SU-DHL-6 (cell line): ENCODE data around the gene TMED3.

ENCODE experiments used
- H2AFZ ChIP-seq: fragments of 200-600 bp; sonication (generic); 2 replicates; pipeline ENCODE4 v1.6.1; 2014; ENCODE audit warnings: low read depth, mild to moderate bottlenecking, moderate library complexity, mixed read lengths, antibody characterized with exemption, low read length; ENCODE audit not compliant: severe bottlenecking
- H3F3A ChIP-seq: fragments of 200-600 bp; shearing (Covaris generic); 2 replicates; pipeline ENCODE4 v1.6.0; 2016; ENCODE audit warnings: antibody characterized with exemption, mild to moderate bottlenecking; ENCODE audit not compliant: insufficient read depth
- H3K27ac ChIP-seq: fragments of 200-600 bp; sonication (generic); 2 replicates; pipeline ENCODE4 v1.5.1; 2016; ENCODE audit warnings: low read depth, mild to moderate bottlenecking, low read length, moderate library complexity, mixed read lengths
- H3K27me3 ChIP-seq: fragments of 200-600 bp; sonication (generic), shearing (Covaris generic); 2 replicates; pipeline ENCODE4 v1.6.0; 2014; ENCODE audit warnings: mild to moderate bottlenecking, low read length
- H3K36me3 ChIP-seq: fragments of 200-600 bp; sonication (generic); 2 replicates; pipeline ENCODE4 v1.6.1; 2014; ENCODE audit warnings: mild to moderate bottlenecking, low read length, mixed read lengths
- H3K4me2 ChIP-seq: fragments of 300-600, 200-600 bp; shearing (Covaris generic), sonication (generic); 2 replicates; pipeline ENCODE4 v1.6.0; 2014; ENCODE audit warnings: low read length, low read depth, mild to moderate bottlenecking; ENCODE audit not compliant: poor library complexity, severe bottlenecking
- H3K4me3 ChIP-seq: fragments of 200-600 bp; sonication (generic); 2 replicates; pipeline ENCODE4 v1.5.1; 2014; ENCODE audit warnings: antibody characterized with exemption, low read length, mild to moderate bottlenecking, mixed read lengths; ENCODE audit not compliant: insufficient read depth, poor library complexity, severe bottlenecking
- H3K79me2 ChIP-seq: fragments of 200-600 bp; sonication (generic); 2 replicates; pipeline ENCODE4 v1.6.1; 2014; ENCODE audit warnings: mild to moderate bottlenecking, low read length, moderate library complexity; ENCODE audit not compliant: insufficient read depth
- H3K9ac ChIP-seq: fragments of 200-600 bp; sonication (generic); 2 replicates; pipeline ENCODE4 v1.7.0; 2014; ENCODE audit warnings: mild to moderate bottlenecking, low read length
- H3K9me2 ChIP-seq: fragments of 200-600 bp; sonication (generic); replicated peaks from 2 replicates; pipeline ENCODE4 v1.6.1; 2014; ENCODE audit warnings: low read length; ENCODE audit not compliant: insufficient read depth
- H3K9me3 ChIP-seq: fragments of 200-600 bp; sonication (generic); 2 replicates; pipeline ENCODE4 v1.6.1; 2014; ENCODE audit warnings: low read length, mixed read lengths; ENCODE audit not compliant: insufficient read depth
- H4K20me1 ChIP-seq: fragments of 200-600 bp; sonication (generic); 2 replicates; pipeline ENCODE4 v1.6.1; 2014; ENCODE audit warnings: low read depth, mild to moderate bottlenecking, antibody characterized with exemption, low read length, moderate library complexity, mixed read lengths
- EZH2phosphoT487 ChIP-seq: fragments of 200-600 bp; sonication (generic), shearing (Covaris generic); conservative IDR thresholded peaks from 2 replicates; pipeline ENCODE4 v1.6.1; 2018; ENCODE audit warnings: mild to moderate bottlenecking, antibody characterized with exemption, low read length, moderate library complexity, mixed read lengths
- TF ChIP-seq, protein P1 (sequence below): fragments of 200-600 bp; sonication (generic); IDR thresholded peaks from one replicate; pipeline ENCODE4 v1.5.1; 2017; ENCODE audit warnings: antibody characterized with exemption, mild to moderate bottlenecking, low read length, moderate library complexity; ENCODE audit not compliant: insufficient read depth, poor library complexity, severe bottlenecking

The TMED3 gene

DNA sequence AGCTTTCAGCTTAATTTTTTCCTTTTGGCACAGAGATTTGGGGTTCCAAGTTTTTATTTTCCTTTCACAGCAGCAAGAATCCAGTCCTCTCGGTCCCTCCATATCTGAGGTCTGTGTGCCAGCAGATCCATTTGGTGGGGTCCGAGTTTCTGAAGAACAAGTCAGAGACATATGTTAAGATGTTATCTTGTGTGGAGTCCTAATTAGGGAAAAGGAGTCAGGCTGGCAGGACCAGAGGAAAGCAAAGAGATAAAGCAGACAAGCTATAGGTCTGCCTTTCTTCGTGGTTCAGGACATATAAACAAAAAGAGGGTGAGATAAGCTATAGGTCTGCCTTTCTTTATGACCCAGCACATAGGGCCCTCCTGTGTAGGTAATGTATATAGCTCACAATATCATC is 54.9 kb downstream of the TMED3 start:
- no peaks in the 10 kb centered on the region for H3K9me3 ChIP-seq
- H3K79me2 ChIP-seq, result no peaks in the 10 kb centered on the region
- H4K20me1 ChIP-seq, result no peaks in the 10 kb centered on the region
- no peak for TF ChIP-seq EZH2phosphoT487
- TF ChIP-seq, protein P1, sequence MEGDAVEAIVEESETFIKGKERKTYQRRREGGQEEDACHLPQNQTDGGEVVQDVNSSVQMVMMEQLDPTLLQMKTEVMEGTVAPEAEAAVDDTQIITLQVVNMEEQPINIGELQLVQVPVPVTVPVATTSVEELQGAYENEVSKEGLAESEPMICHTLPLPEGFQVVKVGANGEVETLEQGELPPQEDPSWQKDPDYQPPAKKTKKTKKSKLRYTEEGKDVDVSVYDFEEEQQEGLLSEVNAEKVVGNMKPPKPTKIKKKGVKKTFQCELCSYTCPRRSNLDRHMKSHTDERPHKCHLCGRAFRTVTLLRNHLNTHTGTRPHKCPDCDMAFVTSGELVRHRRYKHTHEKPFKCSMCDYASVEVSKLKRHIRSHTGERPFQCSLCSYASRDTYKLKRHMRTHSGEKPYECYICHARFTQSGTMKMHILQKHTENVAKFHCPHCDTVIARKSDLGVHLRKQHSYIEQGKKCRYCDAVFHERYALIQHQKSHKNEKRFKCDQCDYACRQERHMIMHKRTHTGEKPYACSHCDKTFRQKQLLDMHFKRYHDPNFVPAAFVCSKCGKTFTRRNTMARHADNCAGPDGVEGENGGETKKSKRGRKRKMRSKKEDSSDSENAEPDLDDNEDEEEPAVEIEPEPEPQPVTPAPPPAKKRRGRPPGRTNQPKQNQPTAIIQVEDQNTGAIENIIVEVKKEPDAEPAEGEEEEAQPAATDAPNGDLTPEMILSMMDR, result no peak
- no peak overlapping the region for H3K9ac ChIP-seq
- H3F3A ChIP-seq, result no peaks in the 10 kb centered on the region
- H3K4me3 ChIP-seq, result no peak overlapping the region
- no peaks in the 10 kb centered on the region for H3K9me2 ChIP-seq
- no peaks in the 10 kb centered on the region for H3K36me3 ChIP-seq
- H2AFZ ChIP-seq, result no peak overlapping the region
- H3K27ac ChIP-seq, result no peak overlapping the region
- H3K27me3 ChIP-seq, result no peaks in the 10 kb centered on the region
- H3K4me2 ChIP-seq, result no peak overlapping the region

DNA sequence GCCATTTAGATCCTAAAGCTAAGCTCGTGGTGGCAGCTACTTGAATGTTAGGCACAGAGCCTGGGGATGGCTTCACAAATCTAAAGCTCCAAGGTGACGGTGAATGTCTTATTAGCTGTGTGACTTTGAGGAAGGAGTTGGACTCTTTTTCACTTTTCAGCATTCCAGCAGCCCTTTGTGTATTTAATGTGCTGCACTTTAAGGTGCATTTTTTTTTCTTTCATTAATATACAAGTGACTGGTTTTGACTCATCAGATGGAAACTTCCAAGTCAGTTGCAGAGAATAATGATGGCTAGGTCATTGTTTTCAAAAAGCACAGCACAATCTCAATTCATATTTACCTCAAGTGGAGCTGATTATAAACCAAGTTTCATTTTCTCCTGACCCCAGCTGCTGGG is 55.8 kb downstream of the TMED3 start:
- Histone ChIP-seq H3K9me2 (no peaks in the 10 kb centered on the region), H3K27me3 (no peaks in the 10 kb centered on the region)

DNA sequence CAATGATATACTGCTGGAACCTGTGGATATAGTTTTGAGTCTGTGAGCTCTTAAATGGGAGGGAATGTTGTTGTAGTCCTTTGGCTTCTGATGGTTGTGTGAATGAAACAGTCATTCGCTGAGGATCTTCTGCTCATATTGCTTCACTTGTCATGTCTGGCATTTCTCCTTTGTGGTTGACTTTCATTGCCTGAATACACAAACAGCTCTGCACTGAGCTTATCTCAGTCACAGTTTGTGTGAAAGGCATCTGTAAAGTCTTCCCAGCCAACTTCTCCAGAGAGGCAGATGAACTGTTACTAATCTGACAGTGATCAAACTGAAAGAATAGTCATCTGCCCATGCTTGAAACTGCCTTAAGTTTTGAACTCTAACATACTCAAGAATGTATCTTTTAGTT is 59.8 kb downstream of the TMED3 start:
- no peaks in the 10 kb centered on the region for H3K79me2 ChIP-seq
- H3K4me3 ChIP-seq, result no peak overlapping the region
- H2AFZ ChIP-seq, result no peak overlapping the region
- H3K4me2 ChIP-seq, result no peak overlapping the region
- H3K9ac ChIP-seq, result no peak overlapping the region
- H3K36me3 ChIP-seq, result no peaks in the 10 kb centered on the region
- no peak overlapping the region for H3K27ac ChIP-seq
- H3K9me3 ChIP-seq, result no peaks in the 10 kb centered on the region
- H4K20me1 ChIP-seq, result no peaks in the 10 kb centered on the region
- no peaks in the 10 kb centered on the region for H3K9me2 ChIP-seq
- TF ChIP-seq EZH2phosphoT487, result no peak
- TF ChIP-seq, protein P1, result no peak
- no peaks in the 10 kb centered on the region for H3F3A ChIP-seq
- H3K27me3 ChIP-seq, result no peaks in the 10 kb centered on the region

More for the DNA sequence above, 55.8 kb downstream of the TMED3 start:
- Histone ChIP-seq H2AFZ (no peak overlapping the region), H4K20me1 (no peaks in the 10 kb centered on the region), H3K4me3 (no peak overlapping the region), H3K4me2 (no peak overlapping the region), H3K27ac (no peak overlapping the region), H3K9ac (no peak overlapping the region), H3F3A (no peaks in the 10 kb centered on the region), H3K9me3 (no peaks in the 10 kb centered on the region), H3K79me2 (no peaks in the 10 kb centered on the region), H3K36me3 (no peaks in the 10 kb centered on the region)
- no peak for TF ChIP-seq EZH2phosphoT487
- TF ChIP-seq, protein P1, result no peak
